GM20000 (cell line): Measurements from ENCODE around the gene CFAP61.

Experiments
- DNase-seq: peaks from one replicate; pipeline ENCODE4 v3.0.0; 2012; ENCODE audit warnings: low spot score
- CTCF ChIP-seq: IDR thresholded peaks from 2 replicates; pipeline ENCODE4 v1.5.1; 2012; ENCODE audit warnings: mild to moderate bottlenecking, control low read depth; ENCODE audit errors: extremely low read depth, missing control alignments

CFAP61 gene

GRCh38 chr20:20276811-20277530, 224.6 kb downstream of the CFAP61 start:
- DNase-seq = no peak
- TF ChIP-seq CTCF = no peak

- DNase-seq = no peak
- no peak for TF ChIP-seq CTCF
Observed at GRCh38 chr20:20277894-20278335, 225.6 kb downstream of the CFAP61 start.

GRCh38 chr20:20286061-20286460, 233.7 kb downstream of the CFAP61 start:
- TF ChIP-seq CTCF = no peak
- no peak for DNase-seq

- no peak for DNase-seq
- TF ChIP-seq CTCF = no peak
Observed at GRCh38 chr20:20289331-20289730, 237.0 kb downstream of the CFAP61 start.

GRCh38 chr20:20292472-20292871, 240.1 kb downstream of the CFAP61 start:
- DNase-seq = no peak
- no peak for TF ChIP-seq CTCF

GRCh38 chr20:20293141-20293540, 240.8 kb downstream of the CFAP61 start:
- no peak for TF ChIP-seq CTCF

GRCh38 chr20:20293691-20294385, 241.5 kb downstream of the CFAP61 start:
- DNase-seq = no peak
- no peak for TF ChIP-seq CTCF

More at GRCh38 chr20:20293141-20293540, 240.8 kb downstream of the CFAP61 start:
- DNase-seq = no peak
